G401 (cell line): Measurements from ENCODE around the gene STYX. TPM values are rescaled to one million over a fixed set of nuclear protein-coding genes. Genes with fewer than 3 reads are reported as not detected.

Experiments used
- DNase-seq: peaks from one replicate; pipeline ENCODE4 v3.0.0-alpha.2; 2015; ENCODE audit warnings: low spot score
- in situ Hi-C: cut with HindIII; loops from 2 replicates; pipeline ENCODE4 v1.10.0; 2016; ENCODE audit warnings: low sequenced_read_pairs, mixed read lengths
- total RNA-seq: library from RNA; depleted of rRNA; stranded (reverse); fragments of >200 nt; shearing (Covaris generic); gene quantifications from 2 replicates; pipeline ENCODE4 v1.2.3, GENCODE V29; 2014

Gene STYX
- total RNA-seq, 1 experiment from 2014 or later: 33.9 TPM

GRCh38 chr14:52780893-52781292, 50.9 kb downstream of the STYX start:
- no peak for DNase-seq
- in situ Hi-C loops: no loop called here

- in situ Hi-C loops: no loop called here
- DNase-seq: no peak
Observed at GRCh38 chr14:52781629-52782028, 51.7 kb downstream of the STYX start.

DNA sequence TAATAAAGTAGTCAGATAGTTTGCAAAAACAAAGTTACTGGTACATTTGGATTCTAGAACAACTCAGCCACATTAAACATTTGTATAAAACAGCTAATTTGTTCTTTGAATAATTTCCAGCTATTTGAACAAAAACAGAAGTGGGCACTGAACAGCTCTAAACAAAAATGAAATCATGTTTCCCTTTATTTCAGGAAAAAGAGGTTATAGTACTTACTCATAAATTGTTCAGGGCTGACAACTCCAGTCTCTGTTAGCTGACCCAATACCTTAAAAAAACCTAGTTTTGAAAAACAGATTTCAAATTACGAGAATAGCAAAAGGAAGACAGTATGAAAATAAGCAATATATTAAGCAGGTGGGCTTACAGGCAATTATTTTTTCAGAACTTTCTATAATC, 53.2 kb downstream of the STYX start:
- no peak for DNase-seq
- in situ Hi-C loops: no loop called here

GRCh38 chr14:52786887-52787286, 56.9 kb downstream of the STYX start:
- DNase-seq: no peak
- in situ Hi-C loops: no loop called here

DNA sequence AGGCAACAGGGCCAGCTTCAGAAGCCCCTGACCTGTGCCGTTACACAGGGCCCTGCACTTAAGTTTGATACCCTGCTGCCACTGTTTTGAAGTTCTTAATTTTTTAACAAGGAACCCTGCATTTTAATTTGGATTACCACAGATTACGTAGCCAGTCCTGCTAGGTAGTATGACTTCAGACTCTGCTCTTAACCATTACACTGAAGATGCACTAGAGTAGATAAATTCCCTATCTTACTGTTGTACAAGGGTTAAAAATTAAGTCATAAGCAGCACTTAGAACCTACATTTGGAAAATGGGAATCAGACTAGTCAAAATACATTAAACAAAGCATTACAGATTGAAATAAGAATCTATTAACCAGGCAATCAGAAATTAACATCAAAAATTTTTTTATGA, 59.2 kb downstream of the STYX start:
- no peak for DNase-seq
- in situ Hi-C loops: no loop called here

- peak; percentile 44 for DNase-seq
- in situ Hi-C loops: no loop called here
Observed at GRCh38 chr14:52790011-52790755, 60.2 kb downstream of the STYX start.

DNA sequence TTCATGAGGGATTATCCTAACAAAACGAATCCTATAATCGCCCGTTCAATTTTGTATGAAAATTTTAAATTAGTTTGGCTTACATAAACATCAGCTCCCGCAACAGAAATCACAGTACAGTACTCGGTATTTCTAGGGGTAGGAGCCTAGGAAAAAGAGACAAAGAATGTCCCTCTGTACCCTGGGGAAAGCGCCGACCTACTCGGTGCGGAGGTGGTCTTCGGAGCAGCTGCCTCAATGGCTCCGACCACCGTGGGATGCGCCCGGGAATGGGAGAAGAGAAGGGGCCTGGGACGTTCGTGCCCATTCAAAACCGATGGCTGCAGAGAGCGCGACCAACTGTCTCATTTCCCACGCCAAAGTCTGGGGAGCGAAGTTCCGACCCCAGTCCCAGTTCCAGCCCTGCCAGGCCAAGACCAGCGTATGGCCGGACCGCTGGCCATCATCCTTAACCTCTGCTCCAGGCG, 60.8 kb downstream of the STYX start:
- in situ Hi-C loops: no loop called here
- DNase-seq: peak; percentile 48

DNA sequence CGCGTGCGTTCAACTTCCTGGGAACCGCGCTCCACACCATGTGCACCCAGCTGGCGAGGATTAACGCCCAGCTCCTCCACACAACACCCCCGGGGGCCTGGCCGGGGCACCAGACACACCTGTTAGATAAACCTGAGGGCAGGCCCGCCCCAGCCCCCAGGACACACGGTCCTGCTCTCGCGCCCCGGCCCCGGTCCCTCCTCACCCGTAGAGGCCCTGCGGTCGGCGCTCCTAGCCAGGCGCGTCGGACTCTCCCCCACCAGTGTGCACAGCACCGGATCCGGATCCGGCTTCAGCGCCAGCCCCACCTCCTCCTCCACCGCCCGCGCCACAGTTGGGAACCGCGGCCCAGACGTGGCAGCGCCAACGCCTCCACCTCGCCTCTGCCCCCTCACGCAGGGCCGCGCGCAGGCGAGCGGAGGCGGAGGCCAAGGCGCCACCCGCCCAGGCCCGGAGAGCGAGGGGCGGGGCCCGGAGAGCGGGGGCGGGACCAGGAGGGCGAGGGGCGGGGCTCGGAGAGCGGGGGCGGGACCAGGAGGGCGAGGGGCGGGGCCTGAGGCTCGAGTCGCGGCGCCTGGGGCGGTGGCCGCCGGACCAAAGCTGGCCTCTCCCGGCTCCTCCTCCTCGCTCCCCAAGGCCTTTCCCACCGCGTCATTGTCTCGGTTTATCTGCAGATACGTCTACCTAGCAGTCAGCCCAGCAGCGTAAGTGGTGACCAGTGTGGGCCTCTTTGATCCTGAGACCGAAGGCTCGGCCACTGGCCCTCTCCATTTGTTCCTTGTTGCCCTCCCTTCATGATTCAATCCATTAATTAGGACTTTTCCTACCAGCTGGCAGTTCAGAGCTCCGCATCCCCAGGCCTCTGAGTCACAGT, 61.5 kb downstream of the STYX start, which contains the start of gene GNPNAT1:
TSS of gene GNPNAT1 (minus strand) at position 385 of the 874 bp plus-strand sequence. CDS start 6,957 bp downstream, outside the sequence.
- in situ Hi-C loops: no loop called here
- DNase-seq: peak; percentile 88

DNA sequence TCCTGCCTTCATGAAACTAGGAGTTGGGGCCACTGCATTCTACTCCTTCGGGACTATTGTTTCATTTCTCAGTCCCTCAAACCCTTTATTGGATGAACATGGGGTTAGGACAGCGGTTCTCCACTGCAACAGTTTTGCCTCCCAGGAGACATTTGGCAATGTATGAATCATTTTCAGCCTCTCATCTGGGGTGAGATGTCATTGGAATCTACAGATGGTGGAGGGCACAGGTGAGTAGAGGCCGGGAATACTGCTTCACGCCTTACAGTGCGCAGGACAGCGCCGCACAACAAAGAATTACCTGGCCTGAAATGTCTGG, 62.1 kb downstream of the STYX start:
- no peak for DNase-seq
- in situ Hi-C loops: no loop called here

DNA sequence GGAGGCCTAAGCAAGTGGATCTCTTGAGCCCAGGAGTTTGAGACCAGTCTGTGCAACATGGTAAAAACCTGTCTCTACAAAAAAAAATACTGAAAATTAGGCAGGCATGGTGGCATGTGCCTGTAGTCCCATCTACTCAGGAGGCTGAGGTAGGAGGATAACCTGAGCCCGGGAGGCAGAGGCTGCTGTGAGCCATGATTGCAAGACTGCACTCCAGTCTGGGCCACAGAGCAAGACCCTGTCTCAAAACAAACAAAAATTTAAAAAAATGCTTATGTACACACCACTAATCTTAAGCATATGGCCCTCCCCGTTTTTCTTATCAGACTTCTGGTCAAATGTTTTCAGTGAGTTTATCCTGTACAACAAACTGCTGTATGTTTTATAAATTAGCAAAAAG, 63.1 kb downstream of the STYX start:
- in situ Hi-C loops: no loop called here

GRCh38 chr14:52797653-52798052, 67.7 kb downstream of the STYX start:
- in situ Hi-C loops: no loop called here
- DNase-seq: no peak

More for the DNA sequence above, 63.1 kb downstream of the STYX start:
- no peak for DNase-seq

DNA sequence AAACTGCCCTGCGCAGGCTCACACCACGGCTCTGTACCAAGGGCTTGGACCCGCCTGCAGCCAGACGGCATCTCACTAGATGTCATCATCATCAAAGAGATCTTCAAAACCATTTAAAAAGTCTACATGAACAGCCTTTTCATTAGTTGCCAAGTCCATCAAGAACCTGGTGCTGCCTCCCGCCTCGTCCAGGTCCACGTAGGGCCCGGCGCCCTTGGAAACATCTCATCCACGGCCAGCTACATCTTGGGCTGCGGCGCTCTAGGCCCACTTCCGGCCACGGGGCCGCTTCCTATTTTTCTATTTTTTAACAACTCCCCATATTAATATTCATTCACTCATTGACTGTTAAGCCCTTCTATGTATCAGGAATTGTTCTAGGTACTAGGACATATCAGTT, 68.9 kb downstream of the STYX start:
- no peak for DNase-seq
- in situ Hi-C loops: no loop called here

DNA sequence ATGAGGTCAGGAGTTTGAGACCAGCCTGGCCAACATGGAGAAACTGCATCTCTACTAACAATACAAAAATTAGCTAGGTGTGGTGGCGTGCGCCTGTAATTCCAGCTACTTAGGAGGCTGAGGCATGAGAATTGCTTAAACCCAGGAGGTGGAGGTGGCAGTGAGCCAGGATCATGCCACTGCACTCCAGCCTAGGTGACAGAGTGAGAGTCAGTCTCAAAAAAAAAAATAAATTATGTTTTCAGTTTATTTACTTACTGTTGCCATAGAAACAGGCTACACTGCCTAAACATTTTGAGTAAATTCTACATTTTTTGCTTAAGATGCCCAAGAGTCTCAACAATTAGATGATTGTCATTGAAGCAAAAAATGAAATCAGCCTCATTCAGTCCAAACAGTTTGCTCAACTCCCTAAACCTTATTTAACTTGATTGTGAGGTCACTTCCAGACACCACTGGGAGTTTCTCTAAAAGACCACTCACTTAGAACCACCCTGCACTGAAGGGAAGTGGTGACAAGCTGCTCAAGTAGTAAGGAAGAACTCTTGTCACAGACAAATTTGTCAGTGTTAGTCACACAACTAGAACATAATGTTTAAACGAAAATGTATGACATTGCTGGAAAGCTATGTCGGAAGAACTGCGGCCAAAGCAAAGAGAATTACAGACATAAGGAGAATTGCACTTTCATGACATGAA, 71.2 kb downstream of the STYX start:
- DNase-seq: no peak
- in situ Hi-C loops: no loop called here

DNA sequence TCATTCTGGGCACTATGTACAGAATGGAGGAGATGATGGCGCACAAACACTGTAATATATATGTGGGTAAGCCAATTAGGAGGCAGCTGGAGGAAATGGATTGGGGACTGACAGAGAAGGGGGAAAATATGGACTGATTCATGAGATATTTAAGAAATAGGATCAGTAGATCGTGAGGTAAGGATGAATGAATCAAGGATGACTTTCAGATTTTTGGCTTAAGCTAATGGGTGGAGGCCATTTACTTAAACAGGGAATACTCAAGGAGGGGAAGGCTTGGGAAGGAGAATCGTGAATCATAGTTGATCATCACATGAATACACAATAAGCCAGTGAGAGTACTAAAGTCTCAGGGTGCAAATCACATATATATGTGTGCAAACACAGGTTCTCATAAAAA, 72.6 kb downstream of the STYX start:
- no peak for DNase-seq
- in situ Hi-C loops: no loop called here

- in situ Hi-C loops: no loop called here
- DNase-seq: no peak
Observed at GRCh38 chr14:52806115-52806514, 76.1 kb downstream of the STYX start.

- DNase-seq: no peak
- in situ Hi-C loops: no loop called here
Observed at GRCh38 chr14:52808101-52808500, 78.1 kb downstream of the STYX start.

GRCh38 chr14:52821805-52822250, 91.9 kb downstream of the STYX start:
- in situ Hi-C loops: no loop called here
- no peak for DNase-seq

GRCh38 chr14:52824462-52824861, 94.5 kb downstream of the STYX start:
- in situ Hi-C loops: no loop called here
- DNase-seq: no peak
